IMR-90 (cell line): Measurements from ENCODE around the gene CSNK2B. TPM values are rescaled to one million over a fixed set of nuclear protein-coding genes. Genes with fewer than 3 reads are reported as not detected.

Experiments
- ATAC-seq: fragments of 200-7000 bp; cut with Tn5 transposase; 2 replicates; pipeline ENCODE4 v1.9.1; 2020; ENCODE audit warnings: low read depth, mild to moderate bottlenecking, moderate library complexity
- BruUV-seq: library from RNA; stranded (reverse); fragments of 400-500 nt; replicated peaks from 2 replicates; lab custom pipeline; 2021; lab: Mats Ljungman, UMichigan
- CTCF ChIA-PET: fragments of 300-600 bp; formaldehyde crosslinking; extraction: SDS; loops from one replicate; lab custom pipeline; 2021; ENCODE audit warnings: antibody characterized with exemption; lab: Yijun Ruan, JAX
- POLR2A ChIA-PET: fragments of 300-600 bp; sonication (Branson Sonifier 250); formaldehyde crosslinking; loops from one replicate; lab custom pipeline; 2022; ENCODE audit warnings: antibody characterized with exemption; ENCODE audit not compliant: unreplicated experiment; lab: Charles Lee
- DNase-seq: peaks from one replicate; pipeline ENCODE4 v3.0.0; 2013
- H2AFZ ChIP-seq: replicated peaks from 2 replicates; pipeline ENCODE3; 2013; ENCODE audit warnings: low read length, mild to moderate bottlenecking; ENCODE audit not compliant: poor library complexity
- H2AK5ac ChIP-seq: 2 replicates; pipeline ENCODE4 v1.6.1; 2013; ENCODE audit warnings: low read depth, low read length, inconsistent platforms
- H2AK9ac ChIP-seq: replicated peaks from 2 replicates; pipeline ENCODE3; 2013; ENCODE audit warnings: mild to moderate bottlenecking, low read depth, low read length, moderate library complexity; ENCODE audit not compliant: poor library complexity
- H2BK120ac ChIP-seq: 2 replicates; pipeline ENCODE4 v1.6.1; 2013; ENCODE audit warnings: low read depth, low read length, inconsistent platforms
- H2BK15ac ChIP-seq: 3 replicates; pipeline ENCODE4 v1.6.1; 2013; ENCODE audit warnings: low read depth, low read length, inconsistent platforms
- H2BK20ac ChIP-seq: 2 replicates; pipeline ENCODE4 v1.6.1; 2013; ENCODE audit warnings: low read depth, mild to moderate bottlenecking, inconsistent platforms, low read length, moderate library complexity
- H2BK5ac ChIP-seq: 2 replicates; pipeline ENCODE4 v1.6.1; 2013; ENCODE audit warnings: mild to moderate bottlenecking, low read depth, low read length, inconsistent platforms; ENCODE audit not compliant: poor library complexity, severe bottlenecking
- H3K14ac ChIP-seq: replicated peaks from 2 replicates; pipeline ENCODE4 v1.6.1; 2013; ENCODE audit warnings: low read depth, low read length, inconsistent platforms
- H3K18ac ChIP-seq: 2 replicates; pipeline ENCODE4 v1.6.1; 2013; ENCODE audit warnings: low read depth, low read length, control low read depth
- H3K23ac ChIP-seq: 2 replicates; pipeline ENCODE4 v1.6.1; 2013; ENCODE audit warnings: low read depth, low read length, inconsistent platforms
- H3K27ac ChIP-seq: 2 replicates; pipeline ENCODE4 v1.5.1; 2013; ENCODE audit warnings: mild to moderate bottlenecking, control low read depth, low read length; ENCODE audit not compliant: insufficient read depth
- H3K27me3 ChIP-seq: 2 replicates; pipeline ENCODE4 v1.6.1; 2013; ENCODE audit warnings: low read length; ENCODE audit not compliant: control insufficient read depth, insufficient read depth
- H3K36me3 ChIP-seq: 2 replicates; pipeline ENCODE4 v1.6.1; 2013; ENCODE audit warnings: low read length, mixed read lengths; ENCODE audit not compliant: control insufficient read depth, insufficient read depth
- H3K4ac ChIP-seq: 2 replicates; pipeline ENCODE4 v1.6.1; 2013; ENCODE audit warnings: low read depth, low read length, inconsistent platforms
- H3K4me1 ChIP-seq: 2 replicates; pipeline ENCODE4 v1.6.1; 2013; ENCODE audit warnings: low read length, mixed read lengths; ENCODE audit not compliant: control insufficient read depth, insufficient read depth
- H3K4me2 ChIP-seq: 2 replicates; pipeline ENCODE4 v1.6.1; 2013; ENCODE audit warnings: low read depth, mild to moderate bottlenecking, control low read depth, low read length, moderate library complexity
- H3K4me3 ChIP-seq: 2 replicates; pipeline ENCODE4 v1.5.1; 2013; ENCODE audit warnings: low read depth, mild to moderate bottlenecking, control low read depth, low read length, moderate library complexity; ENCODE audit not compliant: insufficient read depth
- H3K56ac ChIP-seq: 2 replicates; pipeline ENCODE4 v1.6.1; 2013; ENCODE audit warnings: low read length, inconsistent platforms; ENCODE audit not compliant: insufficient read depth; ENCODE audit errors: extremely low read depth
- H3K79me1 ChIP-seq, 2 experiments: 2 replicates each; pipeline ENCODE4 v1.6.1; 2013; ENCODE audit warnings: low read length in 2 of 2, inconsistent platforms in 1 of 2, low read depth in 1 of 2
- H3K9ac ChIP-seq: 2 replicates; pipeline ENCODE4 v1.6.1; 2013; ENCODE audit warnings: low read depth, low read length, control low read depth
- H3K9me1 ChIP-seq: 2 replicates; pipeline ENCODE4 v1.6.1; 2013; ENCODE audit warnings: low read length, inconsistent platforms; ENCODE audit not compliant: insufficient read depth
- H3K9me3 ChIP-seq: 2 replicates; pipeline ENCODE4 v1.6.1; 2013; ENCODE audit warnings: low read length; ENCODE audit not compliant: control insufficient read depth, insufficient read depth
- H4K20me1 ChIP-seq: 2 replicates; pipeline ENCODE4 v1.6.1; 2013; ENCODE audit warnings: low read length, inconsistent platforms; ENCODE audit not compliant: insufficient read depth
- H4K5ac ChIP-seq: 2 replicates; pipeline ENCODE4 v1.6.1; 2013; ENCODE audit warnings: mild to moderate bottlenecking, low read depth, low read length, control low read depth
- H4K8ac ChIP-seq, 2 experiments: 2 replicates each; pipeline ENCODE4 v1.6.1; 2013; ENCODE audit warnings: low read depth in 2 of 2, low read length in 2 of 2, control low read depth in 1 of 2, inconsistent platforms in 1 of 2
- H4K91ac ChIP-seq: 2 replicates; pipeline ENCODE4 v1.6.1; 2013; ENCODE audit warnings: low read depth, low read length, inconsistent platforms; ENCODE audit not compliant: insufficient read depth
- BHLHE40 ChIP-seq: fragments of 150-350 bp; IDR thresholded peaks from 2 replicates; pipeline ENCODE4 v1.6.1; 2016; ENCODE audit warnings: mild to moderate bottlenecking, low read depth, low read length
- CEBPB ChIP-seq: IDR thresholded peaks from 2 replicates; pipeline ENCODE4 v1.6.1; 2012; ENCODE audit warnings: low read depth, low read length, improper control_type of control experiment
- CHD1 ChIP-seq: IDR thresholded peaks from 2 replicates; pipeline ENCODE4 v1.6.1; 2012; ENCODE audit warnings: low read depth, low read length, improper control_type of control experiment
- CTCF ChIP-seq: conservative IDR thresholded peaks from 2 replicates; pipeline ENCODE4 v1.5.1; 2012; ENCODE audit warnings: mild to moderate bottlenecking, low read depth, low read length, improper control_type of control experiment
- ELK1 ChIP-seq: fragments of 150-350 bp; IDR thresholded peaks from 2 replicates; pipeline ENCODE4 v1.6.1; 2016; ENCODE audit warnings: low read depth, mild to moderate bottlenecking, low read length, moderate library complexity, borderline replicate concordance
- FOS ChIP-seq: fragments of 150-350 bp; IDR thresholded peaks from 2 replicates; pipeline ENCODE4 v1.6.1; 2016; ENCODE audit warnings: low read depth, low read length
- MAFK ChIP-seq: IDR thresholded peaks from 2 replicates; pipeline ENCODE4 v1.6.1; 2012; ENCODE audit warnings: low read depth, low read length, improper control_type of control experiment
- MAZ ChIP-seq: IDR thresholded peaks from 2 replicates; pipeline ENCODE4 v1.6.1; 2012; ENCODE audit warnings: low read depth, mild to moderate bottlenecking, low read length, improper control_type of control experiment, moderate library complexity, borderline replicate concordance
- MXI1 ChIP-seq: IDR thresholded peaks from 2 replicates; pipeline ENCODE4 v1.6.1; 2012; ENCODE audit warnings: low read depth, mild to moderate bottlenecking, low read length, moderate library complexity, borderline replicate concordance
- NFE2L2 ChIP-seq: fragments of 150-350 bp; IDR thresholded peaks from 2 replicates; pipeline ENCODE4 v1.6.1; 2016; ENCODE audit warnings: low read depth, mild to moderate bottlenecking, low read length
- POLR2A ChIP-seq: IDR thresholded peaks from 2 replicates; pipeline ENCODE4 v1.6.1; 2012; ENCODE audit warnings: mild to moderate bottlenecking, low read depth, low read length
- RAD21 ChIP-seq: IDR thresholded peaks from 2 replicates; pipeline ENCODE4 v1.6.1; 2012; ENCODE audit warnings: low read length, improper control_type of control experiment
- RCOR1 ChIP-seq: IDR thresholded peaks from 2 replicates; pipeline ENCODE4 v1.6.1; 2012; ENCODE audit warnings: mild to moderate bottlenecking, low read length, improper control_type of control experiment; ENCODE audit not compliant: insufficient replicate concordance
- RFX5 ChIP-seq: IDR thresholded peaks from 2 replicates; pipeline ENCODE4 v1.8.0; 2012; ENCODE audit warnings: low read depth, mild to moderate bottlenecking, low read length, moderate library complexity
- SMC3 ChIP-seq: fragments of 150-350 bp; IDR thresholded peaks from 2 replicates; pipeline ENCODE4 v1.6.1; 2016; ENCODE audit warnings: low read depth, mild to moderate bottlenecking, antibody characterized with exemption, low read length, moderate library complexity
- USF2 ChIP-seq: fragments of 150-350 bp; IDR thresholded peaks from 2 replicates; pipeline ENCODE4 v1.6.1; 2017; ENCODE audit warnings: mild to moderate bottlenecking, antibody characterized with exemption, low read length, low read depth
- WGBS, 2 experiments: methylation state at CpG; one replicate each; pipeline versions ENCODE4 v1.1.5 to v1.1.7; 2013; ENCODE audit warnings: missing lambda C conversion rate in 2 of 2; ENCODE audit not compliant: insufficient read length in 1 of 2; ENCODE audit errors: extremely low coverage in 2 of 2; 5-methylcytosine and 5-hydroxymethylcytosine counted together
- dilution Hi-C: fragments of 300-500 bp; cut with HindIII; formaldehyde crosslinking; loops from one replicate; pipeline ENCODE4 v1.14.3; 2018; ENCODE audit warnings: low sequenced_read_pairs; ENCODE audit not compliant: unreplicated experiment
- in situ Hi-C: fragments of 300-500 bp; cut with MboI; formaldehyde crosslinking; loops from 3 replicates; pipeline ENCODE4 v1.14.3; 2019; ENCODE audit warnings: low sequenced_read_pairs, inconsistent platforms, mixed read lengths
- intact Hi-C: fragments of 100-400 bp; cut with micrococcal nuclease; formaldehyde crosslinking; loops from 2 replicates; pipeline ENCODE4 v1.10.0; 2022
- polyA plus RNA-seq, 3 experiments: library from polyadenylated mRNA; depleted of rRNA; stranded (reverse); fragments of >200 nt; gene quantifications; 2 replicates each; pipeline ENCODE4 v1.2.3, GENCODE V29; 2012; ENCODE audit warnings: low replicate concordance in 1 of 3
- total RNA-seq: library from RNA; depleted of rRNA; stranded (reverse); fragments of >200 nt; gene quantifications from 2 replicates; pipeline ENCODE4 v1.2.3, GENCODE V29; 2012

CSNK2B gene
- total and polyA plus RNA-seq, 2 of the 4 experiments (the other 2 are of a cell fraction) = 194 to 240 TPM

GRCh38 chr6:31622684-31623091 is 43.2 kb upstream of the CSNK2B start:
- H3K27me3 ChIP-seq = no peaks in the 10 kb centered on the region
- H3K18ac ChIP-seq = no peak overlapping the region
- BruUV-seq = no TSS peak
- TF ChIP-seq CEBPB (no peak), POLR2A (no peak; the same call in 1 of the 2 replicates), ELK1 (no peak), FOS (no peak), MAFK (no peak), MAZ (no peak), CTCF (no peak), CHD1 (no peak), RAD21 (no peak), BHLHE40 (no peak), RCOR1 (no peak), SMC3 (no peak), RFX5 (no peak), MXI1 (no peak), NFE2L2 (no peak), USF2 (no peak)
- CTCF ChIA-PET = interaction anchor here (1.3 kb wide), 1 partner anchor 15 kb away, joined by 4 read pairs; no protein-coding TSS in a partner anchor
- no peak overlapping the region for H3K4ac ChIP-seq
- no peak overlapping the region for H2BK120ac ChIP-seq
- H3K79me1 ChIP-seq = peaks cover 22 to 56% of the 10 kb centered on the region in 2 experiments
- no peak overlapping the region for H3K56ac ChIP-seq
- intact Hi-C loops = no loop called here
- peak overlapping the region; percentile 15 for H2BK5ac ChIP-seq
- H2BK20ac ChIP-seq = no peak overlapping the region
- H3K14ac ChIP-seq = no peak overlapping the region
- H3K9ac ChIP-seq = peak overlapping the region; percentile 100; the same call in 1 of the 2 replicates
- no peak overlapping the region for H4K8ac ChIP-seq
- peak overlapping the region; percentile 98 for H3K4me2 ChIP-seq
- H2AK9ac ChIP-seq = no peak overlapping the region
- peak overlapping the region; percentile 99; the same call in 1 of the 2 replicates for H3K23ac ChIP-seq
- H3K4me1 ChIP-seq = no peaks in the 10 kb centered on the region
- no peaks in the 10 kb centered on the region for H3K9me3 ChIP-seq
- no peak for DNase-seq
- in situ Hi-C loops = no loop called here
- WGBS, 2 experiments = 60% methylated on average over 2 of the region's 10 CpGs; no CpG with 5 or more reads in 1 of the 2 experiments
- H4K20me1 ChIP-seq = peaks cover 50% of the 10 kb centered on the region
- H3K27ac ChIP-seq = no peak overlapping the region
- POLR2A ChIA-PET = interaction anchor here (0.6 kb wide), 1 partner anchor 216 kb away, joined by 4 read pairs; no protein-coding TSS in a partner anchor
- ATAC-seq = no peak
- H2AK5ac ChIP-seq = no peak overlapping the region
- no peak overlapping the region for H3K4me3 ChIP-seq
- H3K36me3 ChIP-seq = peaks cover 47% of the 10 kb centered on the region
- H2BK15ac ChIP-seq = no peak overlapping the region
- H4K5ac ChIP-seq = no peak overlapping the region
- dilution Hi-C loops = no loop called here
- H2AFZ ChIP-seq = no peak overlapping the region
- peaks cover 6% of the 10 kb centered on the region for H3K9me1 ChIP-seq
- no peak overlapping the region for H4K91ac ChIP-seq
